ENCODE data around the gene PRDM1.

GRCh38 chr6:106142876-106143431 lies 56.8 kb downstream of the PRDM1 start:
- TF ChIP-seq CTCF (conservative IDR thresholded peaks at IDR 0.05; ENCODE audit: low read length) (no peak), EZH2phosphoT487 (IDR thresholded peaks at IDR 0.05; ENCODE audit: borderline replicate concordance) (no peak)

Measured in Loucy (cell line).